Natural killer cell (primary cell): ENCODE data around the gene OGFRL1. TPM values are rescaled to one million over a fixed set of nuclear protein-coding genes. Genes with fewer than 3 reads are reported as not detected.

Source experiments
- ATAC-seq, 3 donors: fragments of 150-1000 bp in 2 of 3; fragments of 200-7000 bp in 1 of 3; cut with Tn5 transposase; 1 replicate in 1 of 3; 2 replicates in 2 of 3; pipeline ENCODE4 v1.10.0; 2021; ENCODE audit warnings: mild to moderate bottlenecking in 2 of 3, moderate library complexity in 2 of 3
- DNase-seq, 2 donors: peaks; one replicate each; pipeline versions ENCODE4 v3.0.0 to v3.0.0-alpha.2; 2013 to 2021; ENCODE audit warnings: mixed read lengths in 1 of 2
- H3K27ac ChIP-seq: one replicate; pipeline ENCODE4 v1.5.1; 2013; ENCODE audit warnings: mild to moderate bottlenecking, low read length
- H3K27me3 ChIP-seq: one replicate; pipeline ENCODE4 v1.6.1; 2013; ENCODE audit warnings: low read length; ENCODE audit not compliant: control insufficient read depth, insufficient read depth
- H3K36me3 ChIP-seq: one replicate; pipeline ENCODE4 v1.6.1; 2013; ENCODE audit warnings: low read length; ENCODE audit not compliant: control insufficient read depth, insufficient read depth
- H3K4me1 ChIP-seq: one replicate; pipeline ENCODE4 v1.6.1; 2013; ENCODE audit warnings: low read length; ENCODE audit not compliant: control insufficient read depth, insufficient read depth
- H3K4me3 ChIP-seq: one replicate; pipeline ENCODE4 v1.5.1; 2013; ENCODE audit warnings: low read length
- H3K9me3 ChIP-seq: one replicate; pipeline ENCODE4 v1.6.1; 2013; ENCODE audit warnings: low read length; ENCODE audit not compliant: control insufficient read depth, insufficient read depth
- H3K27ac Mint-ChIP-seq, 2 donors: one replicate each; pipeline ENCODE4 v1.8.0; 2022; ENCODE audit warnings: mild to moderate bottlenecking in 2 of 2, mixed read lengths in 2 of 2, moderate library complexity in 1 of 2
- H3K27me3 Mint-ChIP-seq, 2 donors: one replicate each; pipeline ENCODE4 v1.8.0; 2022; ENCODE audit warnings: low read depth in 2 of 2, mixed read lengths in 2 of 2
- H3K36me3 Mint-ChIP-seq: one replicate; pipeline ENCODE4 v1.8.0; 2022; ENCODE audit warnings: mixed read lengths
- H3K4me1 Mint-ChIP-seq, 2 donors: one replicate each; pipeline ENCODE4 v1.8.0; 2022; ENCODE audit warnings: mixed read lengths in 2 of 2
- H3K4me3 Mint-ChIP-seq: one replicate; pipeline ENCODE4 v1.8.0; 2022; ENCODE audit warnings: mild to moderate bottlenecking, moderate library complexity, mixed read lengths
- H3K9me3 Mint-ChIP-seq, 2 donors: one replicate each; pipeline ENCODE4 v1.8.0; 2022; ENCODE audit warnings: mixed read lengths in 2 of 2
- WGBS: methylation state at CpG from one replicate; pipeline ENCODE4 v1.1.7; 2013; ENCODE audit warnings: missing lambda C conversion rate; ENCODE audit not compliant: insufficient coverage; 5-methylcytosine and 5-hydroxymethylcytosine counted together
- intact Hi-C: fragments of 100-400 bp; cut with micrococcal nuclease; formaldehyde crosslinking; loops from one replicate; pipeline ENCODE4 v1.14.2; 2022
- total RNA-seq, 4 donors: library from RNA; stranded (reverse); fragments of 120-200 nt in 1 of 4; gene quantifications; one replicate each; pipeline versions ENCODE4 v1.2.3 to v1.2.4, GENCODE V29; 2013 to 2022
- TF ChIP-seq, protein P1 (sequence below): fragments of 200-600 bp; IDR thresholded peaks from one replicate; pipeline ENCODE4 v1.8.0; 2022; ENCODE audit warnings: antibody characterized with exemption

Gene OGFRL1
- total RNA-seq, 3 donors from 2014 or later (not counting 1 experiment from before 2014, with no cell fraction given): 22.9 to 30.7 (median 25.6) TPM

DNA sequence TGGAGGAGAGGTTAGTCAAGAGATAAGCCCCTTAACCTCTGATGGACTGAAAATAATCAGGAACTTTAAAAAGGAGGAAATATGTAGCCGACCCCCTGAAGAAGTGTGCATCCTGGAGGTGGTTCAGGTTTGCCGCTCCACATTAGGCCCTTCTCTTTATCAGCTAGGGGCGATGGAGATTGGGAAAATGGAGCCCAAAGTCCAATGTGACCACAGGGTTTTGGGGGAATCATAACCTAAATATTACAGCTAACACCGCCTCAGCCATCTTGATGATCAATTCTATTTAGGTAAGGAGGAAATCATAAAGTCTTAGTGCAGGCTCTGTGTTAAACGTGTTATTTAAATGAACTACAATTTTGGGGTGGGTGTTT is 1.2 kb downstream of the OGFRL1 start:
- Histone ChIP-seq H3K27me3 (no peaks in the 10 kb centered on the region), H3K27ac (peak overlapping the region; percentile 18), H3K4me1 (peaks cover 33% of the 10 kb centered on the region), H3K36me3 (peaks cover 13% of the 10 kb centered on the region), H3K4me3 (peak overlapping the region; percentile 53), H3K9me3 (no peaks in the 10 kb centered on the region)
- intact Hi-C loops: loop anchor here (10.0 kb wide), 1 partner anchor 1495 kb away; the partner anchor contains the start of gene LMBRD1
- Mint-ChIP-seq H3K27me3 (no peaks in the 10 kb centered on the region), H3K27ac (peak overlapping the region; percentile 2 to 83), H3K9me3 (no peaks in the 10 kb centered on the region), H3K4me1 (peaks cover 42 to 45% of the 10 kb centered on the region in 2 donors), H3K36me3 (no peaks in the 10 kb centered on the region), H3K4me3 (peak overlapping the region; percentile 89)
- DNase-seq (no peak), ATAC-seq (no peak)
- 49% methylated on average over 4 of the region's 5 CpGs for WGBS
- TF ChIP-seq, protein P1, sequence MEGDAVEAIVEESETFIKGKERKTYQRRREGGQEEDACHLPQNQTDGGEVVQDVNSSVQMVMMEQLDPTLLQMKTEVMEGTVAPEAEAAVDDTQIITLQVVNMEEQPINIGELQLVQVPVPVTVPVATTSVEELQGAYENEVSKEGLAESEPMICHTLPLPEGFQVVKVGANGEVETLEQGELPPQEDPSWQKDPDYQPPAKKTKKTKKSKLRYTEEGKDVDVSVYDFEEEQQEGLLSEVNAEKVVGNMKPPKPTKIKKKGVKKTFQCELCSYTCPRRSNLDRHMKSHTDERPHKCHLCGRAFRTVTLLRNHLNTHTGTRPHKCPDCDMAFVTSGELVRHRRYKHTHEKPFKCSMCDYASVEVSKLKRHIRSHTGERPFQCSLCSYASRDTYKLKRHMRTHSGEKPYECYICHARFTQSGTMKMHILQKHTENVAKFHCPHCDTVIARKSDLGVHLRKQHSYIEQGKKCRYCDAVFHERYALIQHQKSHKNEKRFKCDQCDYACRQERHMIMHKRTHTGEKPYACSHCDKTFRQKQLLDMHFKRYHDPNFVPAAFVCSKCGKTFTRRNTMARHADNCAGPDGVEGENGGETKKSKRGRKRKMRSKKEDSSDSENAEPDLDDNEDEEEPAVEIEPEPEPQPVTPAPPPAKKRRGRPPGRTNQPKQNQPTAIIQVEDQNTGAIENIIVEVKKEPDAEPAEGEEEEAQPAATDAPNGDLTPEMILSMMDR: no peak

DNA sequence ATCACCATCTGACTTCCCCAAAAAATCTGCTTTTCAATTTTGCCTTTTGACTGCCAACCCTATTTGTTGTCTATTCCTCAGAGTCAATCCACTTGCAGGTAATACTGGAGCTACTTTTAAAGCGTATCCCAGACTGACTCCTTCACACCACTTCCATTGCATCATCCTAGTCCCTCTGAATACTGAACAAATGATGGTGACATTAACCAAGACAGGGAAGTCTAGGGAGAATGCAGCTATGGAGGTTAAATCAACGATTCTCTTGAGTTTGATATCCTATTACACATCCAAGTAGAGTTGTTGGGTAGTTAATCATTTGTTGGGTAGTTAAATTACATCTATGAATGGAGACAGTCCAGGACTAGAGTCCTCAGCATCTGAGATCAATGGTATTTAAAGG is 2.0 kb downstream of the OGFRL1 start:
- Histone ChIP-seq H3K4me3 (no peak overlapping the region), H3K9me3 (no peaks in the 10 kb centered on the region), H3K36me3 (peaks cover 20% of the 10 kb centered on the region), H3K4me1 (peaks cover 33% of the 10 kb centered on the region), H3K27ac (no peak overlapping the region), H3K27me3 (no peaks in the 10 kb centered on the region)
- TF ChIP-seq, protein P1: no peak
- peaks cover 42 to 45% of the 10 kb centered on the region in 2 donors for H3K4me1 Mint-ChIP-seq
- ATAC-seq: no peak
- peak overlapping the region; percentile 2 to 7 for H3K27ac Mint-ChIP-seq
- no peak for DNase-seq
- no peaks in the 10 kb centered on the region for H3K9me3 Mint-ChIP-seq
- H3K4me3 Mint-ChIP-seq: peak overlapping the region; percentile 89
- WGBS: 100% methylated on average over 1 of the region's 2 CpGs
- intact Hi-C loops: no loop called here
- H3K27me3 Mint-ChIP-seq: no peaks in the 10 kb centered on the region
- H3K36me3 Mint-ChIP-seq: no peaks in the 10 kb centered on the region

DNA sequence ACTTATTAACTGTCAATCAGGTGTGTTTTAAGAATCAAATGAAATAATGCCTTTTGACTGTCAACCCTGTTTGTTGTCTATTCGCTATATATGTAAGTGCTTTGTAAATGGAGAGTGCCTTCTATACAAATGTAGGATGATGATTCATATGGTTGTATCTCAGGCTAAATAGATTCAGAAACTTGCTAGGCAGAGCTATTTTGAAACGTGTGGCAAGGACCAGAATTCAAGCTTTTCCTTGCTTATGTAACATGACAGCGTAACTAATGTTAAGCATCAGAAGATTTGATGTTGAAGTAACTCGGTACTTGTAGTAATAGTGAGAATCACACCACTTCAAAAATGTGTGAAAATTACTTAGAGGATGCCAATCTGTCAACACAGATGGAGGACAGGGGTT is 3.4 kb downstream of the OGFRL1 start:
- Histone ChIP-seq H3K27ac (no peak overlapping the region), H3K27me3 (no peaks in the 10 kb centered on the region), H3K9me3 (no peaks in the 10 kb centered on the region), H3K36me3 (peaks cover 33% of the 10 kb centered on the region), H3K4me3 (no peak overlapping the region), H3K4me1 (peaks cover 30% of the 10 kb centered on the region)
- Mint-ChIP-seq H3K27ac (peak overlapping the region in 1 of 2 donors; percentile 50), H3K4me3 (no peak overlapping the region), H3K4me1 (peaks cover 42 to 45% of the 10 kb centered on the region in 2 donors), H3K27me3 (no peaks in the 10 kb centered on the region), H3K9me3 (no peaks in the 10 kb centered on the region), H3K36me3 (no peaks in the 10 kb centered on the region)
- 45% methylated on average over 4 of the region's 4 CpGs for WGBS
- ATAC-seq (no peak), DNase-seq (no peak)
- intact Hi-C loops: no loop called here
- TF ChIP-seq, protein P1: no peak

DNA sequence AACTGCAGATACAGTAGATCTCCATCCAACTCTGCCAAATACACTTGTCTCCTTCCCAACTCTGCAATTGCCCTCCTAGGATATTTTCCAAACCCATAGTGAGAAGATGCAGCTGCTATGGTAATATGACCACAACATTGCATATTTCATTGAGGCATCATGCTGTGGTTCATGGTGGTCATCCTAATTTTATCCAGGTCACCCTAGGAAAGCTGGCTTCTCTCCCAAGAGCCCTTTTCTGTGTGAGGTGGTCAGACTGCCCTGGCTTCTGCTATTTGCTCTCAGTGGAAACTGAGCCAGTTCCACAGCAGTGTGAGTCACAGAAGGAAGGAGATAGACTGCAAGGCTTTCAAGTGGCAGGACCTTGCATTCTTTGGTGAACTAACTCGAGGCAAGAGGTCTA is 5.5 kb downstream of the OGFRL1 start:
- Histone ChIP-seq H3K9me3 (no peaks in the 10 kb centered on the region), H3K4me3 (no peak overlapping the region), H3K27me3 (no peaks in the 10 kb centered on the region), H3K4me1 (peaks cover 17% of the 10 kb centered on the region), H3K36me3 (peaks cover 47% of the 10 kb centered on the region), H3K27ac (no peak overlapping the region)
- no peak for ATAC-seq
- TF ChIP-seq, protein P1: no peak
- DNase-seq: no peak
- intact Hi-C loops: no loop called here
- 79% methylated on average over 1 of the region's 1 CpG for WGBS
- Mint-ChIP-seq H3K27ac (no peak overlapping the region), H3K4me3 (no peak overlapping the region), H3K36me3 (no peaks in the 10 kb centered on the region), H3K4me1 (peaks cover 30 to 34% of the 10 kb centered on the region in 2 donors), H3K9me3 (no peaks in the 10 kb centered on the region), H3K27me3 (no peaks in the 10 kb centered on the region)
